K562 (cell line): ENCODE measurements around the gene KLHL15. TPM values are rescaled to one million over a fixed set of nuclear protein-coding genes. Genes with fewer than 3 reads are reported as not detected.

Experiments
- BRCA1 ChIP-seq, 2 experiments: fragments of 450-650 bp in 1 of 2; sonication (generic) in 1 of 2; formaldehyde crosslinking in 1 of 2; IDR thresholded peaks; 2 replicates each; pipeline versions ENCODE4 v1.5.0 to v1.6.1; 2017 to 2020; ENCODE audit warnings: mild to moderate bottlenecking in 1 of 2, missing genetic modification reagents in 1 of 2
- E2F8 ChIP-seq: fragments of 450-650 bp; IDR thresholded peaks from 2 replicates; pipeline ENCODE4 v1.7.1; 2018; ENCODE audit warnings: mild to moderate bottlenecking, low read depth; ENCODE audit not compliant: partially characterized antibody
- GTF2F1 ChIP-seq: IDR thresholded peaks from 2 replicates; pipeline ENCODE4 v1.6.1; 2011; ENCODE audit warnings: low read depth, low read length, improper control_type of control experiment
- JUNB ChIP-seq: fragments of 450-650 bp; formaldehyde crosslinking; conservative IDR thresholded peaks from 2 replicates; pipeline ENCODE4 v1.4.0; 2020; ENCODE audit warnings: mild to moderate bottlenecking
- RFX7 ChIP-seq: fragments of 250-450 bp; sonication (Bioruptor Pico); IDR thresholded peaks from 2 replicates; pipeline ENCODE4 v1.5.1; 2021; ENCODE audit warnings: mild to moderate bottlenecking
- SREBF2 ChIP-seq: sonication (generic); formaldehyde crosslinking; IDR thresholded peaks from 2 replicates; pipeline ENCODE4 v1.4.0; 2020; ENCODE audit warnings: mild to moderate bottlenecking, missing genetic modification reagents
- SRF ChIP-seq, 2 experiments: fragments of 250-450, 450-650 bp in 1 of 2; sonication (Bioruptor Pico) in 1 of 2; sonication (generic) in 1 of 2; formaldehyde crosslinking; IDR thresholded peaks; 2 replicates each; pipeline versions ENCODE4 v1.5.0 to v1.5.1; 2020 to 2022; ENCODE audit warnings: mild to moderate bottlenecking in 1 of 2, missing genetic modification reagents in 1 of 2
- SRSF3 ChIP-seq: fragments of 200-400 bp; formaldehyde crosslinking; IDR thresholded peaks from 2 replicates; pipeline ENCODE4 v1.6.1; 2016; ENCODE audit warnings: mild to moderate bottlenecking, low read length, moderate library complexity; ENCODE audit not compliant: insufficient read depth
- TAF15 ChIP-seq: fragments of 200-400 bp; formaldehyde crosslinking; IDR thresholded peaks from 2 replicates; pipeline ENCODE4 v1.6.1; 2017; ENCODE audit warnings: mild to moderate bottlenecking, low read depth, low read length, moderate library complexity
- THAP7 ChIP-seq: fragments of 250-450 bp; sonication (Bioruptor Pico); IDR thresholded peaks from 2 replicates; pipeline ENCODE4 v1.5.0; 2021
- ZMIZ1 ChIP-seq, 2 experiments: fragments of 150-350 bp in 1 of 2; IDR thresholded peaks; 2 replicates each; pipeline ENCODE4 v1.6.1; 2012 to 2016; ENCODE audit warnings: low read depth in 2 of 2, low read length in 2 of 2, mild to moderate bottlenecking in 1 of 2, moderate library complexity in 1 of 2
- ZNF174 ChIP-seq: fragments of 250-450 bp; sonication (Bioruptor Pico); IDR thresholded peaks from 2 replicates; pipeline ENCODE4 v1.4.0; 2020; ENCODE audit warnings: mild to moderate bottlenecking
- polyA plus RNA-seq, 8 experiments: library from polyadenylated mRNA; depleted of rRNA in 4 of 8; stranded (reverse) in 5 of 8; unstranded in 3 of 8; fragments of >200 nt; fragmentation: Nextera tagmentation in 2 of 8; fragmentation: Illumina TruSeq in 1 of 8; extraction: Ambion mirVana in 2 of 8; extraction: Trizol in 1 of 8; gene quantifications; 2 replicates each; pipeline versions ENCODE4 v1.2.1 to v1.2.3, GENCODE V29; 2011 to 2014; ENCODE audit warnings: inconsistent platforms in 1 of 8, missing spikeins in 1 of 8
- total RNA-seq, 7 experiments: library from RNA; depleted of rRNA in 6 of 7; stranded (reverse); fragments of >200 nt in 6 of 7; fragmentation: Illumina TruSeq in 2 of 7; extraction: Trizol in 2 of 7; gene quantifications; 2 replicates each; pipeline versions ENCODE4 v1.2.1 to v1.2.3, GENCODE V29; 2011 to 2021; ENCODE audit warnings: low replicate concordance in 1 of 7
- TF ChIP-seq, protein P1 (sequence below): fragments of 250-450 bp; sonication (Bioruptor Pico); IDR thresholded peaks from 2 replicates; pipeline ENCODE4 v1.4.0; 2020; ENCODE audit warnings: borderline replicate concordance
- TF ChIP-seq, protein P2 (sequence below): fragments of 200-800 bp; sonication (Bioruptor generic); IDR thresholded peaks from 2 replicates; pipeline ENCODE4 v1.6.1; 2017; ENCODE audit warnings: missing genetic modification characterization, missing compliant biosample characterization
- TF ChIP-seq, protein P3 (sequence below): sonication (generic); formaldehyde crosslinking; IDR thresholded peaks from 2 replicates; pipeline ENCODE4 v1.8.0; 2022; ENCODE audit warnings: missing genetic modification reagents, mild to moderate bottlenecking, borderline replicate concordance

Gene KLHL15
- total and polyA plus RNA-seq, 9 of the 15 experiments (the other 6 are each of a cell fraction or from before 2014, with no cell fraction given): 3.0 to 12.4 (median 7.6) TPM

DNA sequence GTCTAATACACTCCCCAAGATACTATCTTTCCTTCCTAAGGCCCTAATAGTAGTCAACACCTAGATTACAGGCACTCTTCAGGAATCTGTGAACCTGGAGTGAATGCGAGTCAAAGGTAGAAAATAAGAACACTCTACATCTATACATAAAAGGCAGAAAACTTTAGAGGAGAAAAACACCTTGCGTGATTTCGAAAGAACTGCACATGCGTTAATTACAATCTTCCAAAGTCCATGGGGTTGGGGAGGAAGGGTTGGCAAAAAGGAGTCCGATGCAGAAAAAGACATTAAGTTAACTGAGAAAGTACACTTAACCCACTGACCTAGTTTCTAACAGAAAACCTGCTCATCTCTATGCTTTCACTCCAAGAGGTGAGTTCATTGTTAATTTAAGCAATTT, 27.3 kb downstream of the KLHL15 start (continued):
- TF ChIP-seq, protein P1, sequence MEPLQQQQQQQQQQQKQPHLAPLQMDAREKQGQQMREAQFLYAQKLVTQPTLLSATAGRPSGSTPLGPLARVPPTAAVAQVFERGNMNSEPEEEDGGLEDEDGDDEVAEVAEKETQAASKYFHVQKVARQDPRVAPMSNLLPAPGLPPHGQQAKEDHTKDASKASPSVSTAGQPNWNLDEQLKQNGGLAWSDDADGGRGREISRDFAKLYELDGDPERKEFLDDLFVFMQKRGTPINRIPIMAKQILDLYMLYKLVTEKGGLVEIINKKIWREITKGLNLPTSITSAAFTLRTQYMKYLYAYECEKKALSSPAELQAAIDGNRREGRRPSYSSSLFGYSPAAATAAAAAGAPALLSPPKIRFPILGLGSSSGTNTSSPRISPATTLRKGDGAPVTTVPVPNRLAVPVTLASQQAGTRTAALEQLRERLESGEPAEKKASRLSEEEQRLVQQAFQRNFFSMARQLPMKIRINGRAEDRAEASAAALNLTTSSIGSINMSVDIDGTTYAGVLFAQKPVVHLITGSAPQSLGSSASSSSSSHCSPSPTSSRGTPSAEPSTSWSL (CRISPR knock-in tag): no peak
- no peak for TF ChIP-seq GTF2F1
- TF ChIP-seq TAF15: no peak
- TF ChIP-seq THAP7 (CRISPR knock-in tag): no peak
- TF ChIP-seq ZMIZ1 (IDR thresholded peaks at IDR 0.05; ENCODE audit: low read depth in 2 of 2, low read length in 2 of 2): no peak
- no peak for TF ChIP-seq SREBF2 (CRISPR knock-in tag)
- TF ChIP-seq, protein P2, sequence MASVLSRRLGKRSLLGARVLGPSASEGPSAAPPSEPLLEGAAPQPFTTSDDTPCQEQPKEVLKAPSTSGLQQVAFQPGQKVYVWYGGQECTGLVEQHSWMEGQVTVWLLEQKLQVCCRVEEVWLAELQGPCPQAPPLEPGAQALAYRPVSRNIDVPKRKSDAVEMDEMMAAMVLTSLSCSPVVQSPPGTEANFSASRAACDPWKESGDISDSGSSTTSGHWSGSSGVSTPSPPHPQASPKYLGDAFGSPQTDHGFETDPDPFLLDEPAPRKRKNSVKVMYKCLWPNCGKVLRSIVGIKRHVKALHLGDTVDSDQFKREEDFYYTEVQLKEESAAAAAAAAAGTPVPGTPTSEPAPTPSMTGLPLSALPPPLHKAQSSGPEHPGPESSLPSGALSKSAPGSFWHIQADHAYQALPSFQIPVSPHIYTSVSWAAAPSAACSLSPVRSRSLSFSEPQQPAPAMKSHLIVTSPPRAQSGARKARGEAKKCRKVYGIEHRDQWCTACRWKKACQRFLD (CRISPR knock-in tag): no peak
- TF ChIP-seq SRSF3: no peak
- no peak for TF ChIP-seq E2F8
- no peak for TF ChIP-seq JUNB (CRISPR knock-in tag)
- TF ChIP-seq, protein P3, sequence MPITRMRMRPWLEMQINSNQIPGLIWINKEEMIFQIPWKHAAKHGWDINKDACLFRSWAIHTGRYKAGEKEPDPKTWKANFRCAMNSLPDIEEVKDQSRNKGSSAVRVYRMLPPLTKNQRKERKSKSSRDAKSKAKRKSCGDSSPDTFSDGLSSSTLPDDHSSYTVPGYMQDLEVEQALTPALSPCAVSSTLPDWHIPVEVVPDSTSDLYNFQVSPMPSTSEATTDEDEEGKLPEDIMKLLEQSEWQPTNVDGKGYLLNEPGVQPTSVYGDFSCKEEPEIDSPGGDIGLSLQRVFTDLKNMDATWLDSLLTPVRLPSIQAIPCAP: no peak
- TF ChIP-seq ZNF174 (CRISPR knock-in tag): no peak
- TF ChIP-seq BRCA1 (IDR thresholded peaks at IDR 0.05): no peak
- TF ChIP-seq BRCA1 (CRISPR knock-in tag; IDR thresholded peaks at IDR 0.05): no peak
- no peak for TF ChIP-seq RFX7 (CRISPR knock-in tag)
- no peak for TF ChIP-seq SRF (CRISPR knock-in tag; IDR thresholded peaks at IDR 0.05)
